HG02588 (cell line): ENCODE measurements around the gene GOLT1A.

Experiments
- ATAC-seq: cut with Tn5 transposase; IDR thresholded peaks from one replicate; pipeline ENCODE4 v1.9.1; 2021; ENCODE audit warnings: mild to moderate bottlenecking, moderate library complexity; ENCODE audit not compliant: unreplicated experiment

GOLT1A gene

DNA sequence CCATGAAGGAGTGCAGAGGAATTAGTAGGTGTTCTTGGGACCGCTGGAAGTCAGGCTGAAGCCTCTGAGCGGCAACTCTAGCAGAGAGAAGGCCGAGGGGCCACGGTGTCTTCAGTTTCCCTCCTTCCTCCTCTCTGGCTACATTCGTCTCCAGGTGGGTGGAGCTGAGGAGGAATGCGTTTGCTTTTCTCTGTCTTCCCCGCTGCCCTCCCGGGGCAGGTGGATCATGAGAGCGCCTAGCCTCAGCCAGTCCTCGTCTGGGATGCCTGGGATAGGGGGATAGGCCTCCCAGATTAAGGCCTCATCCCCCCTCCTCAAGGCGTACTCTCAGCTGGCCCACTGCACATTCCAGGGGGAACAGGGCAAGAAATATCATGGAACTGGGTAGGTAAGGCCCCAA, 7.5 kb upstream of the GOLT1A start:
- ATAC-seq: no peak

DNA sequence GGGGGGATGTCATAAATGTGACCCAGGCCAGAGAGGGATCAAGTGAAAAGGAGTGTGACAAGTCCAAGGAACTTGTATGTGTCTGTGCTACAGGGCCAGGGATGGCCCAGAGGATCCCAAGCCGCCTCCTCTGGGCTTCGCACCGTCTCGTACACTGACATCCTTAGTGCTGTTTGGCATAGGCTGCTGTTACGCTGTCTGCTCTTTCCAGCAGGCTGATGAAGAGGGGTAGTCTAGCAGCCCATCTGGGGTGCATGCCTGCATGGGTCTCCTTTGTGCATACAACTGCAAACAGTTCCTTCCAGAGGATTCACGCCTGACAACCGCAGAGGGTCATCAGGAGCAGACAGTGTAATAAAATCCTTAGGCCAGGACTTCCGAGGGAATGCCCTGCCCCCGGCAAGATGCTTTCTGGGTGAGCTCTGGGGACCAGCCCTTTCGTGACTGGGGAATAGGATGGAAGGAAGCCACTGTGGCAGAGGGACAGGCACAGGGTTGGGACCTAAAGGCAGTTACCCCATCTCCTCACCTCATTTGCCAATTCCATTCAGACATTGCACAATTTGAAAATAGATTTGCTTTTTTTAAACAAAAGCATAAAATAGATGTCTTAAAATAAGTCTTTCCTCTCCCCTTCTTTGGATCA, 6.3 kb upstream of the GOLT1A start:
- ATAC-seq: no peak

DNA sequence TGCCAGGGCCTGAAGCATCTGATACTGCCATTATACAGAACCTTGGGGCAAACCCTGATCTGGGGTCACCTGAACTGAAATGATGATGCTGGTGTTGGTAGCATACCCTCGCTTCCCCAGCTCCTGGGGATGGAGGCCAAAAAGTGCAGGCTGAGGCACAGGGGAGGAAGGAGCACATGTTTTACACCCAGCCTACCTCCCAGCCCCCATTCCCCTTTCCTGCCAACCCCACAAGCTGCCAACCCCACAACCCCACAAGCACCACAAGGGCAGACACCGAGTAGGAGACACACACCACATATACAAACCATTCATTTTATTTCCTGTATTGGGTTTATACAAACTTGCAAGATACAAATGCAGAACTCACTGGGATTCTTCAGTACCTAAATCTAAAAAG, 4.8 kb upstream of the GOLT1A start:
- ATAC-seq: no peak

DNA sequence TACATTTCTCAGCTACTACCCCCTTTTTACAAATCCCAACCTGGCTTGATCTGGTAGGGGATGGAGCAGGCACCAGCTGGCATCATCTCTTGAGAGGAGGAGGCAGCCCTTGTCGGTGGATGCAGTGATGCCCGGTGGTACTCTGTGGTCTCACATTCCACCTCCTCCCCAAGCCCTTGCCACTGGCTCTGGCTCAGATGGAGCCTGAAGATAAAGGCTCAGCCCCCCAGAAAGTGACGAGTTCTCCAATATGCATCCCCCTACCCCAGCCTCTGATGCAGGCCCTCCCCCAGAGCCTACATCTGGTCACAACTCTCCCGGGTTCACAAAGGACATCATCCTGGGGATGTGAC, 3.8 kb upstream of the GOLT1A start:
- ATAC-seq: no peak

DNA sequence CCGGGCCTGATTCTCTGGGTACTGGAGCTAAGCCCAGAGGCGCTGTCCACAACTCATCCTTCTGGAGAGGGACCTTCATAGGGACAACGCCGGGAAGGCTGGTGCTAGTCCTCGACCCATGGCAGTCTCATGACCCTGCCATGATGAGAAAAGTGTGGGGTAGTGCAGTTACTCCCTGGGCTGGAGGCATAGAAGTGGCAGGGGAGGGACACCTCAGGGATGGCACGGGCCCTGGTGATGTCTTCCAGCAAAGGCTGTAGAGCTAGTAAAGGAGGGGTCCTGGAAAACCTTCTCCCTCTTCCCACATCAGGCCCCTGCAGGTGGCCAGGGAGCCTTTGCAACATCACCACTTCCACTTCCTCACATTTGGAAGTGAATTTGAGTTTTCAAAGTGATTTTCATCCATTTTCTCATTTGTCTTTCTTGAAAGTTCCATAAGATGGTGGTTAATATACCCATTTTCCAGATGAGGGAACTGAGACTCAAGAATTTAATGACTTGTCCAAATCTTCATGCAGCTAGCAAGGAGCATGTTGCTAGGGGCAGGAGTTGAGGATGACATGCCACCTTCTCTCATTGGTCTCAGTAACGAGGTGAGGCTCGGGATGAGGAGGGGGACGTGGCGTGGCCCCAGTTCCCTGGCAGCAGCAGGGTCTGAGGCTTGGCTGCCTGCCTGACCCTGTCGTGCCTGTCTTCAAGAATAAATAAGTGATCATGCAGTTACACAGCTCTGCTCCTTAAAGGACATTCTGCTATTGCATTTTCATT, 3.3 kb upstream of the GOLT1A start:
- no peak for ATAC-seq

DNA sequence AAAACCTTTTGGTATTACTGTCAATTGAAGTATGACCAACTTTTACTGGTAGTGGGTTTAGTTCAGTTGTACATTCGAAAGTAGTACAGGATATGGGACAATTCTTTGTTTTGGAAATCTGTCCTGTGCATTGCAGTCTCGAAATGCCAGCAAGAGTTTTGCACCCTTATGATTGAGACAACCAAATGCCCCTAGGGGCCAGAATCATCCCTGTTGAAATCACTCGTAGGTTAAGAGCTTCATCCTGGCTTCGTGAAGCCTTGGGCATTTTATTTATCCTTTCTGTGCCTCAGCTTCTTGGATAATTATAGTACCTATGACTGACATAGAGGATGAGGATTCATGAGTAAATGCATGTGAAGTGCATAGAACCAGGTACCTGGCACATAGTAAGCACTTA, 2.4 kb upstream of the GOLT1A start:
- no peak for ATAC-seq

DNA sequence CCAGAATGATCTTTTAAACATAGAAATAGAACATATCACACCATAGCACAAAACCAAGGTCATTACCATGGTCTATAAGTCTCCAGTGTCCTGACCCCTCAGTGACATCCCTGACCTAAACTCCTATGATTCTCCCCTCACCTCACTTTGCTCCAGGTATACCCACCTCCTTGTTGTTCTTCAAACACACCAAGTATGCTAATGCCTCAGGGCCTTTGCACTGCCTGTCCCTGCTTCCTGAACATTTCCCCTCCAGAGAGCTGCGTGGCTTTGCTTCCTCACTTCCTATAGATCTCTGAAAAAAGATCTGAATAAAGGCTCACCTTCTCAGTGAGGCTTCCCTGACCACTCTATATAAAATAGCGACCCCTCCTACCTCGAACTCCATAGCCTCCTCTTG, 1.1 kb downstream of the GOLT1A start:
- no peak for ATAC-seq

DNA sequence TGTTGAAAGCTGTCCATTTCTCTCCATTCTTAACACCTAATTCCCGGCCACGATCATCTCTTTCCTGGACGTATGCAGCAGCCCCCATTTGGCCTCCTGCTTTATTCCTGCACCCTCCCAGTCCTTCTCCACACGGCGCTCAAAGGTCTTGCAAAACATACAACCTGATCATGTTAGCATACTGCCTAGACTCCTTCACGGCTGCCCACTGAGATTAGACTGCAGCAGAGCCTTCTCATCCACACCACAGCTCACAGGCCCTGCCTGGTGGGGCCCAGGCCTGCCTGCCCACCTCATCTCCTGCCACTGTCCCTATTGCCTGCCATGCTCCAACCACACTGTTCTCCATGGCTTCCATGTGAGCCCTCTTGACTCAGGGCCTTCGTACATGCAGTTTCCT, 2.7 kb downstream of the GOLT1A start:
- ATAC-seq: no peak

DNA sequence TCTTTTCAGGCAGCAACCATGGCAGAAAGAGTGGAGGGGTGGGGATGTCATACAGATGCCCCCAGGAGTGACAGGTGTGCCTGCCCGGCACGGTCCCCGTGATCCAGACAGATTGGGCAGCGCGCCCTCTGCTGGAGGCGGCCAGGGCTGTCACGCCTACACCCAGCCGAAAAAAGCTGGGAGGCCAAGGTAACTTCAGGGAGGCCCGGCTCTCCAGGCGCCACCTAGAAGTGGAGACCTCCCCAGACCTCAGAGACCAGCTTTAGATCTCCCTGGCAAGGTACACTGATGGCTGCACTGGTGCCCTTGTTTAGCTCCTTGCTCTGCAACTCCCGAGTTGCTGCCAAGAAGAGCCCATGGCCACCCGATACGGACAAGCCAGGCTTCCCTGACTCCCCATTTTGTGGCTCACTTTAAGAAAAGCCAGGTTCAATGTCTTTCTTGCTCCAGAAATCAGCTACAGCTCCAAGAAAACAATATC, 6.6 kb downstream of the GOLT1A start:
- ATAC-seq: no peak

DNA sequence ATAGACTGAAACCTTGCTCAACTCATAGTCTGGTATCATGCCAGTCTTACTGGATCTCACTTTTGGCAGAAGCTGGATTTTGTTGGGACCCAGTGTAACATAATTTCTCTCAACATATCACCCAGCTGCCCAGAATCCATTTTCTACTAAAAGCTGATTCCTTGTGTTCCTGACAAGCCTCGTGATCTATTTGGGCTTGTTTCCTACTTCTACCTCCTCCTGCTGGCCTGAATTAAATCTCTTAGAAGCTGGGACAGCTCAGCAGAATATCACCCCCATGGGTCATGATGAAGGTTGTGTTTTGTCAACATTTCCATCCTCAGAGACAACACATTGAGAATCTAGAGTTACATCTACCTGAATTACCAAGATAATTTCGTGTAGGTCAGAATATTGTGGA, 7.7 kb downstream of the GOLT1A start:
- ATAC-seq: no peak

DNA sequence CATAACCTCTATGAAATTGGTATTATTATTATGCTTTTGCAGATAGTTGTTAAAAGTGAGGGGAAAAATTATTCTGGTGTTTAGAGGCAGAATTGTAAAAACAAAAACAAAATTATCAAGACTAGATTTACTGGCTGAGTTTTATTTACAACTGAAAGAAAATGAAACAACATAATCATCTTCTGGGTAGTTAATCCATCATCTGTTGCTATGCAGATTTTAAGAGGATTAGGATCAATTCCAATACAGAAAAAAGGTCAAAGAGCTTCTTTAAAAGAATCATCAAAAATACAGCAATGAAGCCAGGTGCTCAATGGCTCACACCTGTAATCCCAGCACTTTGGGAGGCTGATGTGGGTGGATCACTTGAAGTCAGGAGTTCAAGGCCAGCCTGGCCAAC, 8.3 kb downstream of the GOLT1A start:
- ATAC-seq: no peak

DNA sequence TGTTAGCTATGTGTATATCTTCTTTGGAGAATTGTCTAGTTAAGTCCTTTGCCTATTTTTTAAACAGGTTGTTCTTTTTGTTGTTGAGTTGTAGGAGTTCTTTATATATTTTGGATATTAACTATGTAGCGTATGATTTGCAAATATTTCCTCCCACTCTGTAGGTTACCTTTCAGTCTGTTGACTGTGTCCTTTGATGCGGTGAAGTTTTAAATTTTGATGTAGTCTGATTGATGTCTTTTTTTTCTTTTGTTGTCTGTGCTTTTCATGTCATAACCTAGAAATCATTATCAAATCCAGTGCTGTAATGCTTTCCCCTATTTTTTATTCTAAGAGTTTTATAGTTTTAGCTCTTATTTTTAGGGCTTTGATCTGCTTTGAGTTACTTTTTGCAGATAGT, 8.8 kb downstream of the GOLT1A start:
- no peak for ATAC-seq

DNA sequence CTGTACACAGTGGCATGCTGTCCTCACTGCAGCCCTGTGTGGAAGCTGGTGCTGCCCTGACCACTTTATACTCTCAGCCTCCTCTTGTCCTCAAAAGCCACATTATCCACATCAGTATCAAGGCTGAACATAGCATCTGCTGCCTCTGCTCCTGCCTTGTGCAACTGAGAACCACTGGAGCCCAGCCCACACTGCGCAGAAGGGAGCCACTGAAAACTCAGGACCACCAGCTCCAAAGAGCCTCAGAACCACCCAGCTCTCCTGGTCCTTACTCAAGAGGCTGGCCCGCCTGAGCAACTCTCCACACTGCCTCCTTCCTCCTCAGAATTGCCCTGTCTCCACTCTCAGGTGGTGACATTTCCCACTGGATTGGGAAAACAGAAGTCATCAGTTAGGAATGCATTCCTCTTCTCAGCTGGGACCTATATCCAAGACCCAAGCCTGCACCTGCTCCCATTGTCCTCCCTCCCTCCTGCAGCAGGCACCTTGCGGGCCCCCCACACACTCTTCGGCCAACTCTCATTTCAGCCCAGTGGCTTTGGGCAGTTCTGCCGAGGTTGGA, 10.5 kb downstream of the GOLT1A start:
- no peak for ATAC-seq

DNA sequence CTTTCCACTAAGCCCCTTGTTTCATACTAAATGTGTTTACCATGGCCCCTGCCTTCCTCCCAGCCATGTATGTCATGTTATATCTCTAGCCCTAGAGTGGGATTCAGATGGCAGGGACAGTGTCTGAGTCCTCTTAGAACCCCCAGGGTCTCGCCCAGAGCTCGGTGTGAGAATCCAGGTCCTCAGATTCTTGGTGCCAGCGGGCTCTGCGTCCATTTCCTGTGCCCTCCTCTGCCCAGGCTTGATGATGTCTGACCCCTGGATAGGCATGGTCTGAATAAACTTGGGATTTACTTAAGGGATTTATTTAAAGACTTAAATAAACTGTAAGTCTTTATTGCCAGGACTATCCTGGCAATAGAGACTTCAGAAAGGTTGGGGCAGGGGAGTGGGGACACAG, 11.3 kb downstream of the GOLT1A start:
- ATAC-seq: no peak

DNA sequence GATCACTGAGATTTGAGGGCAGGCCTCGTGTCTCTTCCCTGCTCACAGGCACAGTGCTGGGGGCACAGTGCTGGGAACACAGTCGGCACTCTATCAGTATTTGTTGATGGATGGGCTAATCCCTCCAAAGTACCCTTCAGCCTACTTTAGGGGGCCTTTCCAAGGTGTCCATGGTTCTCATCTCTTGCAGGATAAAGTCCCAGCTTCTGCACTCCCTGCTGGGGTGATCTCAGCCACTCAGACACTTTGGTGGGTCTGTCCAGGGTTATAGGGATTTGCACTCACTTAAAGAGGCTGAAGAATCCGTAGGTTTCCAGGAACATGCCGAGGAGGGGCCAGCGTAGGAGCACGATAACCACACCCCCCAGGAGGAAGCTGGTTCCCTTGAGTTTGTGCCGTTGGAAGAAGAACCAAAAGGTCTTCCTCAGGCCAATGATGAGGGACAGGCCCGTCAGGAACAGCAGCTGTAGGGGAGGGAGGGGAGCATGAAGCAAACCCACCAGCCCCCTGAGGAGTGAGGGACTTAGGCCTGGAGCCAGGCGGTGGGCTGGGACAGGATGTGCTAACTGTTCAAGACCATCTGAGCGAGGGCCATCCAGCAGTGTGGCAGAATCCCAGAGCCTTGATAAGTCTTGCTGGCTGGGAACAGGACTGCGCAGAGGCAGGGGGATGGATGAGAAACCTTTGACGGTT, 12.3 kb downstream of the GOLT1A start:
- no peak for ATAC-seq

DNA sequence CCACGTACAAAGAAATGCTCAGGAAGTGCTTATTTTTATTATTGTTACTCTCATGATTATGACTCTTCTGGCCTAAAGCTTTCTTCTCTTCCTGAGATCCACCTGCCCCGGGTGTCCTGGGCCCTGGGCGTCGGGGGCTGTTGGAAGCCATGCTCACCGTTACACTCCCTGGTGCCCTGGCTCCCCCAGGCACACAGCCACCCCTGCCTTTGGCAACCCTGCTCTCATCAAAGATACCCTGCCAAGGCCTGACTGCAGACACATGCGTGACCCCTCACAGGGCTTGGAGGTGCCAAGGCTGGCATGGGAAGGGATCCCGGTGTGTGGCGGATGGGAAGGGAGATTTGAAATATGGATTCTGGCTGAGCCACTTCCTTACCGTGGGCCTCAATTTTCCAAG, 14.2 kb downstream of the GOLT1A start:
- ATAC-seq: no peak

DNA sequence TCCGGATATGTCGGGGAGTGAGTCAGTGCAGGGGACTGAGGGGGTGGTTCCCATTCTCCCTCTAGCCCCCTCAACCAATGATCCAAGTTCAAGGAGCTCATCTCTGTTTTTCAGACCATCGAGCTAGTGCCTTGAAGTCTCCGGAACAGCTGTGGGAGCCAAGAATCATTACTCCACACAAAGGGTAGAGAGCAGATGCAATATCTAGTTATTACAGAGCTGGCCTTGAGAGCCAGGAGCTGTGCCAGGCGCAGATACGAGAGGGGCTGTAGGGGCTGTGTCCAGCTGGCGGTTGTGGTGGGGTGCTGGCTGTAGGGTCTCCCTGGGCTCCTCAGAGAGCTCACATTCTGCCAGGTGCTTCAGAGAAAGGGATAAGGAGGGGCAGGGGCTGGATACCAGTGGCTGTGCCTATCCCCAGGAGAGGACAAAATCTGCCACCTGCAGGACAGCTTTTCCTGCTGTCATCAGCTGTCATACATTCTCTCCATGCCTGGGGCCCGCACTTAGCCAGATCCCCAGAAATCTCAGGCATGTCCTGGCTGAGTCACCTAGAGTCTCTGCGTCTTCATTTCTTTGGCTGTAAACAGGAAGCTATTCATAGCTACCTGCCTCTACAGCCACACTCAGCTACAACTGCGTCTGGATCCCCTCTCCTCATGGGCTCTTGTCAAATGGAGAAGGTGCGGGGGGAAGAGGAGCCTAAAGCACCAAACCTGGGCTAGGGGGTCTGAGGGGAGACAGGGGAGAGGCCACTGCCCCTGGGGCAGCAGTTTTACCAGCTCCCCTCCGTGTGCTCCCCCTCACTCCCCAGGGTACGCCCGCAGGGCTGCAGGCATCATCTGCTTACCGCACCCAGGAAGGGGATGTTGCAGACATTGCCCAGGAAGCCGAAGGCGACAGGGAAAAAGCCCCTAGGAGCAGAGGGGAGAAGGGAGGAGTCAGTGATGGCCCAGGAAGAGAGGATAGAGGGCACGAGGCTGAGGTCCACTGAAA, 15.1 kb downstream of the GOLT1A start:
- no peak for ATAC-seq

DNA sequence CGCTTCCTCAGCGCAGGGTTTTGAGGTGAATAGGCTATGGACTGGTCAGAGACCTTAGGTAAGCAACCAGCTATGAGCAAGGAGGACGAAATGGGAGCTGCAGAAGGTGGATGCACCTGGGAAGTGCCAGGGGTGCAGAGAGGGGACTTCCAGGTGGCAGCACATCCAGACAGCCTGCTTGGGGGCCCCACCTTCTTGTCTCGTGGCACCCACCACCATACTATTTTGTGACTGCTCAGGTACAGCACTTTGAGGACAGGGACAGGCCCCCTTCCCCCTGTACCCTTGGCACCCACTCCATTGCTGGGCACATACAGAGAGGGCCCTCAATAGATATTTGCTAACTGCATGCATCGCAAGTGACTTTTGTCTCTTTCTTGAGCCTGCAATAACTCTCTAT, 16.7 kb downstream of the GOLT1A start:
- ATAC-seq: no peak

DNA sequence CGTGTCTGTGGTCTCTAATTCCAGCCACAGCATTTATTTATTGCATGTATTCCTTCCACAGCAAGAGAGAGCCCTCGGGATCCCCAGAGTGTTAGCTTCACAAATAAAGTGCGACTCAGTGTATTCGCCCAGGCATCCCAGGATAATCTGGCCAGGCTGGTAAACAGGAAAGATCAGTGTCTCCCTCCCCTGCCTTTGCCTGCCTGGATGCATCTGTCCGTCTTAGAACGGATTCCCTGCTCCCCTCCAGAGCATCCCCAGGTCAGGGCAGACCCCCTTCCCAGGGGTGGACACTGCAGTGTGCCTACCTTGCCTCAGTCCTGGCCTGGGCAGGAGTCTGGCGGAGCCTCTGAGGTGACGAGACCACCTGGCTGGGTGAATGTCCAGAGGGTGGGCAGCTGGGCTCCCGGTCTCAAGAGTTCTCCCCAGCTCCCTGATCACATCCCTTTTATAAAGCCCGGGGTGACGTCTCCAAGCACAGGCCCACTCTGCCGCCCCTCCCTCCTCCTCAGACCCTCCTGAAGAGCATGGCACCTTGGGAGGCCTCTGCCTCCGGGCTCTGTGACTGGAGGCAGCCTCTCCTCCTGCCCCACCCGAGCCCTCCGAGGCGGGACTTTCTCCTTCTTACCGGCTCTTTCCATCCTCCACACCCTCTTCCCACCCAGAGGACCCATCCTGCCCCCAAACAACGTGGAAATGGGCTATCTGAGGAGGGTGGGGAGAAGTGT, 17.6 kb downstream of the GOLT1A start, which contains the start of gene KISS1:
KISS1 (minus strand) TSS at position 424 of the 728 bp plus-strand sequence. CDS start 3,615 bp downstream, outside the sequence.
- ATAC-seq: no peak

DNA sequence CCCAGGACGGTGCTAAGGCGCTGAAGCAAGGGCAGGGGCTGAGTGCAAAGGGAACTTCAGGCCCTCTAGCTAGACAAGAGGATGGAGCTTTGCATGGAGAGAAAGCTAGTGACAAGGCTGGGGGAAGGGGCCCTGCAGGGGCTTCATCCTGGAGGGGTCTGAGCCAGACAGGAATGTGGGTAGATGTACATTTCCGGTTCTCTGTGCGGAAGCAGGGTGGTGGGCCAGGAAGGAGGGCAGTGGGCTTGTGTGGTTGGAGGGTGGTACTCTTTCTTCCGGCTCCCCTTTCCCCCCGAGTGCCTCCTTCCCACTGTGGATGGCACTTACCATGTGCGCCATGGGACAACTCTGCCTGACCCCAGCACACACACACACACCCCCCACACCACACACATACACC, 19.0 kb downstream of the GOLT1A start:
- no peak for ATAC-seq
